Central memory CD4-positive, alpha-beta T cell (primary cell): ENCODE data around the gene TBC1D19.
"Not testable (repeated sequence)": the region's sequence is repeated elsewhere in the genome, so short reads cannot be mapped to it uniquely, and the experiment has no call there.

Source experiments
- DNase-seq: peaks from one replicate; pipeline ENCODE4 v3.0.0; 2022
- total RNA-seq, 3 experiments: gene quantifications; one replicate each; lab custom pipeline; 2026; lab: John Stamatoyannopoulos, UW

TBC1D19 gene, protein sequence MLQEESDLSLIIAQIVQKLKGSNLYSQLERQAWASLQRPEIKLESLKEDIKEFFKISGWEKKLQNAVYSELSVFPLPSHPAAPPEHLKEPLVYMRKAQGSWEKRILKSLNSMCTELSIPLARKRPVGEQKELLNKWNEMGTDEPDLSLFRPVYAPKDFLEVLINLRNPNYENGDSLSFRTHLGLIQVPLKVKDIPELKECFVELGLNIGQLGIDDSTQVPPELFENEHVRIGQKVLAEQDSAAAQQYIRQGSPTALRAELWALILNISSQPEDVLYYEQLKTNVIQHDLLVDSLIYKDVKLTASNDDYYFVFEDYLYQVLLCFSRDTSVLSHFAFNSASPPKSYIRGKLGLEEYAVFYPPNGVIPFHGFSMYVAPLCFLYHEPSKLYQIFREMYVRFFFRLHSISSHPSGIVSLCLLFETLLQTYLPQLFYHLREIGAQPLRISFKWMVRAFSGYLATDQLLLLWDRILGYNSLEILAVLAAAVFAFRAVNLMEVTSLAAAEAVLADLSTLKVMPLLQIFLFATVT
- 6.6 to 22.4 (median 13.1) reads per million in 3 experiments for total RNA-seq

DNA sequence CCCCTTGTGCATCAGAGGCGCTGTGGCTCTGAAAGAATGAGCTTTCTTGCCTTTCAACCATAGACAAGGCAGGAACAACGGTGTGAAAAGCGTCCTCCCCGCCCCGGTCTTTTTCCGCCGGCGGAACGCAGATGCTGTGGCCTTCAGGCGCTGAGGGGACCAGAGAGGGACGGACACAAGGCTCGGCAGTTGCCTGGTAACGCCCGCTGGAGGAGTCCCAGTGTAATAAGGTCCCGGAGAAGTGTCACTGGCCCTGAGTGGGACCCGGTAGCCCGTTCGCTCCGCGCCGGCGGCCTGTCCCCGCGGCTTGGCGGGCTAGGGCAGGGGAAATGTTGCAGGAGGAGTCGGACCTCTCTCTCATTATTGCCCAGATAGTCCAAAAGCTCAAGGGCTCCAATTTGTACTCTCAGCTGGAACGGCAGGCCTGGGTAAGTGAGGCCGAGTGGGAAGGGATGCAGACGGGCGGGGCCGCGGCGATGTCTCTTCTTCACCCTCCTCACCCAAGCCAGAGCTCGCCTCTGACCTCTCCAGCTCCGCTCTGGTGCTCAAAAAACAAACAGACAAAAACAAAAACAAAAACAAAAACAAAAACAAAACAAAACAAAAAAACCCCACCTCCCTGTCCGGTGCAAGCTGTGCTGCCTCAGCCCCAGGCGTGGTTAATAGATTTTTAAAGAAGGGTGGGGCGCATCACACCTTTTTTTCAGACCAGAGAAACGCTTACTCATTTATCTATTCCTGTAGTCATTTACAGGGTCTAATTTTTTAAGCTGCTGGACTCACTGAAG is at the start of gene TBC1D19:
TSS of gene TBC1D19 (plus strand) at position 220 of the 788 bp plus-strand sequence. CDS start at position 330, 110 bp downstream.
- DNase-seq: peak; percentile 84

DNA sequence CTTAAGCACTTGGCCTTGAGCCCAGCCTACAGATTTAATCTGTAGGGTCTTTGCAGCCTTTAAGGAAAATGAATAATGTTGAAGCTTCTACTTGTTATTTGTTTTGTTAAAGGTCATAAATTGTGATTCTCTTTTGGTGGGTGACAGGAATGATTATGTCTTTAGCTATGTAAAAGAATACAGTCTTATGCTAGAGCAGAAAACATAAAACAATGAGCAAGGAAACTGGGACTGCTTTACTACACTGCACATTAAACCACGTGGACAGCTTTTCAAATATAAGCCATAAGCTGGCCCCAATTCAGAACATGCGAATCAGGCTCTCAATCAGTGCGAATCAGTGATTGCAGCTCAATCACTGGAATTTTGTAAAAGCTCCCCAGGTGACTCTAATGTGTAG is 40.9 kb upstream of the TBC1D19 start:
- DNase-seq: no peak

DNA sequence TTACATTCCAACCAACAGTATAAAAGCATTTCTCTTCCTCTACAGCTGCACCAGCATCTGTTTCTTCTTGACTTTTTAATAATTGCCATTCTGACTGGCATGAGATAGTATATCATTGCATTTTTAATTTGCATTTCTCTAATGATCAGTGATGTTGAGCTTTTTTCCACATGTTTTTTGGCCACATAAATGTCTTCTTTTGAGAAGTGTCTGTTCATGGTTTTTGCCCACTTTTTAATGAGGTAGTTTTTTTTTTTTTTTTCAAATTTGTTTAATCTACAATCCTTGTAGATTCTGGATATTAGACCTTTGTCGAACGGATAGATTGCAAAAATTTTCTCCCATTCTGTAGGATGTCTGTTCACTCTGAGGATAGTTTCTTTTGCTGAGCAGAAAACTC is 39.5 kb upstream of the TBC1D19 start:
- no peak for DNase-seq

DNA sequence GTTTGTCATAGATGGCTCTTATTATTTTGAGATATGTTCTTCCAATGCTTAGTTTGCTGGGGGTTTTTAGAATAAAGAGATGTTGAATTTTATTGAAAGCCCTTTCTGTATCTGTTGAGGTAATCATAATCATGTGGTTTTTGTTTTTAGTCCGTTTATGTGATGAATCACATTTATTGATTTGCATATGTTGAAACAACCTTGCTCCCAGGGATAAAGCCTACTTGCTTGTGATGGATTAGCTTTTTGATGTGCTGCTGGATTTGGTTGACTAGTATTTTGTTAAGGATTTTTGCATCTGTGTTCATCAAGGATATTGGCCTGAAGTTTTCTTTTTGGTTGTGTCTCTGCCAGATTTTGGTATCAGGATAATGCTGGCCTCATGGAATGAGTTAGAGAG is 35.5 kb upstream of the TBC1D19 start:
- not testable (repeated sequence) for DNase-seq

DNA sequence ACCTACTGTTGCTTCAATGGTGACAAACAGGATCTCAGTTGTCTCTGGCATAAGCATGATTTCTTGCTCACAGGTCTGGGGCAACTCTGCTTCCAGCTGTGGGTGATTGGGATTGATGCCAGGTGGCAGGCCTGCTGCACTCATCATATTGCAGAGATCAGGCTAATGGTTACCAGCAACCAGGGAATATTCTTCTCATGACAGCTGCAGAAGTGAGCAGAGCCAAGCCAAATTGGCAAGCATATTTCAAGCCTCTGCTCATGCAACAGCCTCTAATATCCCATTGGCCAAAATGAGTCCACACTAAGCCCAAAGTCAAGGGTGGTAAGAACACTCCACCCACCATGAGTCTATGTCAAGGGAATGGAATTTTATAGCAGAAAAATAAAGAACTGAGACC is 26.7 kb upstream of the TBC1D19 start:
- DNase-seq: no peak

DNA sequence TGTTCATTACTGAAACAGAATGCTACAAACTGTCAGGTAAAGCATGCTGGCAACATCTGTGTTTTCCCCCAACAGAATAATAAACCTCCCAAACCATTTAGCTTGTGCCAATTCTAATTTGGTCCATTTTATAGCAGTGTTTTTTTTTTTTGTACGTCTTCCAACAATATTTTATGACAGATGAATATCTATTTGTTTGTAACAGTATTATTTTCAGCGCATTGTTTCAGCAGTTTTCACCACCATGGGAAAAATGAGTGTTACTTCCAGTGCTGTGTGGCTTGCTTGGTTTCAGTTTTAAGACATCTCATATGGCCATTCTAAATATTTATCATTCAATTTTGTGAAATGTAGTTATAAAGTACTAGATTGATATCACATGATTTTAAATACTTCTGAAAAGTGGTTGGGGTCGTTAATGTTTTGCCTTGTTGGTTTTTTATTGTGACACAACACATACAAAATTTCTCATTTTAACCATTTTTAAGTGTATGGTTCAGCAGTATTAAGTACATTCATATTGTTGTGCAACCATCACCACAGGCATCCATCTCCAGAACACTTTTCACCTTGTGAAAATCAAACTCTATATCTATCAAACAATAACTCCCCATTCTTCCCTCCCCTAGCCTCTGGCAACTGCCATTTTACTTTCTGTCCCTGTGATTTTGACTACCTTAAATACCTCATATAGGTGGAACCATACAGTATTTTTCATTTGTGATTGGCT is 25.6 kb upstream of the TBC1D19 start:
- no peak for DNase-seq

DNA sequence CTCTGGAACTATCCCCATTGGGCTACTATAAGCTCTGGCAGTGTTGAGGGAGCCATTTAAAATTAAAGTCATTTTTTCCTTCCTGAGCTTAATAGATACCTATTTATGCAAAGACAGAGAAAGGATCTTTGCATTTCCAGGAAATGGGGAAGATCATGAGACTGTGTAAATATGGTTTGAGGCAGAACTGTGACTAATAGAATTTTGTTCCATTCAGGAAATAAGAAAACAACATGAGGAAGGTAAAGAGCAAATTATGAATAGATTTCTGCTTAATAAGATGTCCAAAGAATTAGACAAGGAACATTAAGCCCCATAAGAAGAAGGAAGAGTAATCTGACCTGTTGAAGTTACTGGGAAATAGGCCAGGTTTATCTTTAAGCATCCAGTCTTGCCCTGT is 17.8 kb upstream of the TBC1D19 start:
- DNase-seq: no peak

DNA sequence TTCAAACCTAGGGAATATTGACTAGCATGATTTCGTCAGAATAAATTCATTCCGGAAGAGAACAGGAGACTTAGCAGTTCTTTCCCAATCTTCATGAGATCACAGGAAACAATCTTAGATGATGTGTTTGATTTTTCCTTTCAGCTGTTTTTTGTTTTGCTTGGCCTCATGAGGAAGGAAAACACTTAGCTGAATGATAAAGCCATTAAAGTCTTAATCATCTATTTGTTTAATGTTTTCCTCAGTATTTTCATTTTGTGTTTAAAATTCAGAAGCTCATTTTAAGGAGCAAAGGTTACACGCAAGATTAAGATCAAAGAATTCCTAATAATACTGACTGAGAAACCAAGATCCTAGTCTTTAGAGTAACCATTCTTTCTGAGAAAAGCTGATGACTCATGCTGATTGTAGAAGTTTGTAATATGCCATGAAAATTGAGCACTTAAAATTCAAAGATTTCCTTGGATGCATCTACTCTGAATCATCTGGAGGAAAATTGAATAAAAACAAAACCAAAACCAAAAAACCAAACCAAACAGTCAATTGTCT is 15.4 kb upstream of the TBC1D19 start:
- DNase-seq: no peak

DNA sequence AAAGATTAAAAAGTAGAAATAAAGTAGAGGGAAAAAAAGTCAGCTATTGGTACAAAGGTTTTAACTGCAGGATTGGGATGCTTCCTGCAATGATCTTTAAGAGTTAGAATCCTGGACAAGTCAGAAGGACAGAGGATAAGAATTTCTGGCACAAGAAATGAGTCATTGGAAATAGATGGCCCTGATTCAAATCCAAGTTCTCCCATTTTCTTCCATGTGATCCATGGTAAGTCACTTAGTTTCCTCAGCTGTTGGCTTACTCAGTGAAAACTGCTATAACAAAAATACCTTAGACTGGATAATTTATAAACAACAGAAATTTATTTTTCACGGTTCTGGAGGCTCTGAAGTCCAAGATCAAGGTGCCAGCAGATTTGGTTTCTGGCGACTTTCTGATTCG is 13.3 kb upstream of the TBC1D19 start:
- no peak for DNase-seq

DNA sequence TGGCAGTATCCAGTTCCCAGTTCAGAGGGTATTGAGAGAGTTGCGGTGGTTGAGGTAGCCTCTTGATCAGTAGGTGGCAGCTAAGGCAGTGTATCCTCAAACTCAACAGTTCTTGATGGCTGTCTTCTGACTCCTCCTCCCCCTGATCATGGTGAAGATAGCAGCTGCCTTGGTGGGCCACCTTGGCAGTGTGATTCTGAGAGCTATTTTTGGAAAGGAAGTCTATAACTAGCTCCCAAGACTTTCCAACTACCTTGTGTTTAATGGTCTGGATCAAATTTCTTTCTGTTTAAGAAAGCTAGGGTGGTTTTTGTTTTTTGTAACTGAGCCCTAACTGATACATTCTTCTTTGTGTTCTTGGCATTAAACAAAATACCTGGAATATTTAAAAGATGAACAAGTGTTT is 10.5 kb upstream of the TBC1D19 start:
- no peak for DNase-seq

DNA sequence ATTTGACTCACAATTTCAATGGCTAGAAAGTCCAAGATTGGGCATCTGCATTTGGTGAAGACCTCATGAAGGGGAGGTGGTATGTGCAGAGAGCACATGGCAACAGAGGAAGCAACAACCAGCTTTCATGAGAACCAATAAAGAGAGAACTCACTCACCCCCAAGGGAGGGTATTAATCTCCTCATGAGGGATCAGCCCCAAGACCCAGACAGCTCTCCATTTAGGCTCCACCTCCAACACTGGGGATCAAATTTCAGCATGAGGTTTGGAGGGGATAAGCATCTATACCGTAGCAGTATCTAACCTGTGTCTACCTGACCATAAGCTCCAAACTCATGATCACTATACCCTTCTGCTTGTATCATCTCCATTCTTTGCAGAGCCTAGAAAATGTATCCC is 9.3 kb upstream of the TBC1D19 start:
- no peak for DNase-seq

DNA sequence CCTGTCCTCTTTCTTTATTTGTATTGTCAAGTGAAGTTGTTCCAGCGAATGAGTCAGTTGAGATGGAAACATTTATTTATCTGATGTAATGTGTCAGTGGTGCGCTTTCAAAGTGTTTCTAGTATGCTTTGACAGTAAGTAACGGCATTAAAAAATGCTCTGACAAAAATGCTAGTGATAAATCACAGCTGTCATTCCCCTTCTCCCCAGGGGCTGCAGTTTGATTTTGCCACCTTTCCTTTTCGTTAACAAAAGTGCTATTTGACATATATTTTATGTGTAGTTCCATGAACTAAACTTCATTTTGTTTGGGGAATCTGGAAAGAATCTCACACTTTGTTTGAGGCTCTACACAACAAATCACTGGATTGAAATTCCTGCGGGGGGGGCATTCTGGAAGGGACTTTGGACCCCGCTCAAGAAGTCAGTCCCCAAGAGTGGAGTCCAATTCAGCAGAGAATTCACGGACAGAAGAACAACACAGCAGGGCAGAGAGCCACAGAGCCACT is 7.6 kb upstream of the TBC1D19 start:
- DNase-seq: no peak

DNA sequence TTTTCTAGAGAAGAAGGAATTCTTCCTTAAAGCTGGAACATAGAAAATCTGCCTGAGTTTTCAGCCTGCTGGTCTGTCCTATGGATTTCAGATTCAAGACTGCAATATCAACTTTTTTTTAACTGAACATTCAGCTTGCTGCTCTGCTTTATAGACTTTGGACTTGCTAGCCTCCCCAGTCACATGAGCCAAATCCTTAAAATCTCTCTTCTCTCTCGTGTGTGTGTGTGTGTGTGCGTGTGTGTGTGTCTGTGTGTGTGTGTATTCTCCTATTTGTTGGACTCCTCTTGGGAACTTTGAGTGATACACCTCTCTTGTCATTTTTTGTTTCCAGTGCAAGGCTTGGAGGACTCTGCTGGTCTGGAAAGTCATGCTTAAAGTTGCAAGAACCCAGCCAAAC is 6.8 kb upstream of the TBC1D19 start:
- DNase-seq: no peak

DNA sequence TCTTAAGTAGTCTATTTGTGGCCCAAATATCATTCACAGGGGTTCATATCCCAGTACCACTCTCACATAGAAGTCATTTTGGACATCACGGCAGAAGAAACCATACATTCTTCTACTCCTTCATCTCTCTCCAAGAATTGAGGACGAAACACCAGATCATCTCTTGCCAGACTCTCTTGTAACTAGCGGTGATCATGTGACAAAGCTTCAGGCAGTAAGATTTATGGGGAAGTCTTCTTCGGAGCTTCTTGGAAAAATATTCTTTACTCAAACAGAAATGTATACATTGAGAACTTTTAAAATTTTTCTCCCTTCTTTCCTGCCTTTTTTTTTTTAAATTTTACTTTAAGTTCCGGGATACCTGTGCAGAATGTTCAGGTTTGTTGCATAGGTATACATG is 4.7 kb upstream of the TBC1D19 start:
- DNase-seq: no peak

DNA sequence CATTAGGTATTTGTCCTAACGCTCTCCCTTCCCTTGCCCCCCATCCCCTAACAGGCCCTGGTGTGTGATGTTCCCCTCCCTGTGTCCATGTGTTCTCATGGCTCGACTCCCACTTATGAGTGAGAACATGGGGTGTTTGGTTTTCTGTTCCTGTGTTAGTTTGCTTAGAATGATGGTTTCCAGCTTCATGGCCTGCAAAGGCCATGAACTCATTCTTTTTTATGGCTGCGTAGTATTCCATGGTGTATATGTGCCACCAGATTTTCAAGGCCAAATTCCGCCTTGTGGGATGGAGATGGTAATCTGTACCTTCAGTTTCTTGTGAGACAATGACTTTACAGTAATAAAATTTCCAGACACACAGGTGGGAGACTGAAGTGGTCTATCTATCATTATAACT is 2.5 kb upstream of the TBC1D19 start:
- not testable (repeated sequence) for DNase-seq

DNA sequence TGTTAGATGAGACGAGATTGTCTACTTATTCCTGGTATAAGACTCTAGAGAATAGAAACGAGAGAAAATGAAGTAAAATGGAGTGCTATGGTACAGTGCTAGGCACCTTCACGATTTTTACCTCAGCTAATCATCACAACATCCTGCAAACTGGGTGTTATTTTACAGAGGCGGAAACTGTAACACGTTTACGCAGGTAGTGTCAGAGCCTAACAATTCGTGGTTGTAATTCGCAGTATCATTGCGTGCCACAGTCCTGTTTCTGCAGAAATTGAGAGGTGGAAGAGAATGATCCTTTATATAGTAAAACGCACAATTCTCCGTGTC is 383 bp upstream of the TBC1D19 start:
- no peak for DNase-seq

DNA sequence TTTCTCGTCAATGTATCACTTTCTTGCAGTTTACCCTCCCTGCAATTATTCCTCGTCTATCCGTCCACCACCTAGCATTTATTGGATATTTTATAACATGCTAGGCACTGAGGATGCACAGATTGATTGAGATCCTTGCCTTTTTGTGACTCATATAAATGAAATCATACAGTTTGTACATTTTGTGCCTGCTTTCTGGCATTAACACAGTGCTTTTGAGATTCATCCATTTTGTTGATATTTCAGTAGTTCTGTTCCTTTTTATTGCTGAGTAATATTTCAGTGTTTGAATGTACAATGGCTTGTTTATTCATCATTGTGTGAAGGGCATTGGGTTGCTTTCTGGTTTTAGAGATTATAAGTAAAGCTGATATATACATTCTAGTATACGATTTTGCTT is 841 bp downstream of the TBC1D19 start:
- no peak for DNase-seq

DNA sequence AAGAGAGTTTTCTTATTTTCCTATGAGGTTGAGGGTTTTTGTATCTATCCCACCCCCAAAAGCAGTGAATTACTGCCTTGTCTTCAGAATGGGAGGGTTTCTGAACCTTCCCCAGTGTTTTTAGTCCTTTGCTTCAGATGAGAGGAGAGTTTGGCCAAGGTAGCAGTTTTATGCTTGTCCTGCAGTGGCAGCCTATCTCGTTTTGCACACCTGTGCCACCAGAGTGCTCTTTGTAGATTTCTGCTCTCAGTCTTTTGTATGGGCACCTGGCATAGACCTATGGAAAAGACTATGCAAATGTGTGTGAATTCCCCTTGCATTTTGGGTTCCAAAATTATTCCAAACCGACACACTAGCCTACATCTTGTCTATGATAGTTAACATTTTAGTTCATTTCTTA is 5.8 kb downstream of the TBC1D19 start:
- no peak for DNase-seq

DNA sequence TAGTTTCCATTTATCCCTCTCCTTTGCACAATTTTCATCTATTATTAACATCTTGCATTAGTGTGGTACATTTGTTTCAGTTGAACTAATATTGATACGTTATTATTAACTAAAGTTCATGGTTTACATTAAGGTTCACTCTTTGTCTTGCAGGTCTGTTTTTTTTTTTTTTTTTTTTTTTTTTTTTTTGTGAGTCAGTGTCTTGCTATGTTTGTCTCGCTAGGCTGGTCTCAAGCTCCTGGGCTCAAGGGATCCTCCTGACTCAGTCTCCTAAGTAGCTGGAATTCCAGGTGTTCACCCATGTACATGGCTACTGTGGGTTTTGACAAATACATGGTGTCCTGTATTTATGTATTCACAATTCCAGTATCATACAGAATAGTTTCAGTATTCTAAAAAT is 6.8 kb downstream of the TBC1D19 start:
- no peak for DNase-seq

DNA sequence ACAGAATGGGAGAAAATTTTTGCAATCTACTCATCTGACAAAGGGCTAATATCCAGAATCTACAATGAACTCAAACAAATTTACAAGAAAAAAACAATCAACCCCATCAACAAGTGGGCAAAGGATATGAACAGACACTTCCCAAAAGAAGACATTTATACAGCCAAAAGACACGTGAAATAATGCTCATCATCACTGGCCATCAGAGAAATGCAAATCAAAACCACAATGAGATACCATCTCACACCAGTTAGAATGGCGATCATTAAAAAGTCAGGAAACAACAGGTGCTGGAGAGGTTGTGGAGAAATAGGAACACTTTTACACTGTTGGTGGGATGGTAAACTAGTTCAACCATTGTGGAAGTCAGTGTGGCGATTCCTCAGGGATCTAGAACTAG is 9.7 kb downstream of the TBC1D19 start:
- not testable (repeated sequence) for DNase-seq

DNA sequence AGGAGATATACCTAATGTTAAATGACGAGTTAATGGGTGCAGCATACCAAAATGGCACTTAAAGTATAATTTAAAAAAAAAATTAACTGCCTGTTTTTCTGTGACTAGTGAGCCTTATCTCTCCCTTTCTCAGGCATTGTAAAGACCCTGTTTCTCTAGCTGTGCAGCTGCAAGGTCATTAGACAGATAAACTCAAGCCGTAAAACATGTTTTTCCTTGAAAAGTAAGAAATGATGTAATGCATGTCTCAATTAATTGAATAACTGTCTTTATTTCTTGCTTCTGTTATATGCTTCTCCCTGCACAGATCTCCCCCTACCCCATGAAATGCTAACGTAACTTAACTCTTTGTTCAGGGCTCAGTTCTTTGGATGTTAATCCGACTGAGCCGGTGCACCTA is 10.5 kb downstream of the TBC1D19 start:
- no peak for DNase-seq

DNA sequence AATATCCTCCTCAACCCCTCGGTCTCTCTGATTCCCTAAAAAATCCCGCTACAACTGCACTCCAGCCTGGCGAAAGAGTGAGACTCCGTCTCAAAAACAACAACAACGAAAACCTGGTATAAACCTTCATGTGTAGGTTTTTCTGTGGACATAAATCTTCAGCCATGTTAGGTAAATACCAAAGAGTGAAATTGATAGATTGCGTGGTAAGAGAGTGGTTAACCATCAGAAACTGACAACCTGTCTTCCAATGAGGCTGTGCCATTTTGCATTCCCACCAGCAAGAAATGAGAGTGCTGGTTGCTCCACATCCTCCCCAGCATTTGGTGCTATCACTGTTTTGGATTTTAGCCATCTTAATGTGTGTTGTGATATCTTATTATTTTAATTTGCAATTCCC is 10.9 kb downstream of the TBC1D19 start:
- DNase-seq: no peak

DNA sequence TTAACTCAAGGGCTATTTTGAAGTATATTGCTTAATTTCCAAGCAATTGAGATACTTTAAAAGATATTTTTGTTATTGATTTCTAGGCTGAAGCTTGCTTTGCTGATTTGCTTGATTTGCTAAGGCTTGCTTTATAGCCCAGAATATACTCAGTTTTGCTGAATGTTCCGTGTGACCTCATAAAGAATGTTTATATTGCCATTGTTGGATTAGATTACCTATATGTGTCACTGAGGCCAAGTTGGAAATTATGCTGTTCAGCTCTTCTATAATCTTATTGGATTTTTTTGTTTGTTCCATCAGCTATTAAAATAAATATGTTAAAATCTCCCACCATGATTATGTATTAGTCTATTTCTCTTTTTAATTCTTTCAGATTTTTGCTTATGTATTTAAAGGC is 13.0 kb downstream of the TBC1D19 start:
- DNase-seq: no peak
